IMR-90 (cell line): Measurements from ENCODE around the gene ANKDD1B. TPM values are rescaled to one million over a fixed set of nuclear protein-coding genes. Genes with fewer than 3 reads are reported as not detected.

Experiments used
- ATAC-seq: fragments of 200-7000 bp; cut with Tn5 transposase; 2 replicates; pipeline ENCODE4 v1.9.1; 2020; ENCODE audit warnings: low read depth, mild to moderate bottlenecking, moderate library complexity
- BruUV-seq: library from RNA; stranded (reverse); fragments of 400-500 nt; replicated peaks from 2 replicates; lab custom pipeline; 2021; lab: Mats Ljungman, UMichigan
- CTCF ChIA-PET: fragments of 300-600 bp; formaldehyde crosslinking; extraction: SDS; loops from one replicate; lab custom pipeline; 2021; ENCODE audit warnings: antibody characterized with exemption; lab: Yijun Ruan, JAX
- POLR2A ChIA-PET: fragments of 300-600 bp; sonication (Branson Sonifier 250); formaldehyde crosslinking; loops from one replicate; lab custom pipeline; 2022; ENCODE audit warnings: antibody characterized with exemption; ENCODE audit not compliant: unreplicated experiment; lab: Charles Lee
- DNase-seq: peaks from one replicate; pipeline ENCODE4 v3.0.0; 2013
- H2AFZ ChIP-seq: replicated peaks from 2 replicates; pipeline ENCODE3; 2013; ENCODE audit warnings: low read length, mild to moderate bottlenecking; ENCODE audit not compliant: poor library complexity
- H2AK5ac ChIP-seq: 2 replicates; pipeline ENCODE4 v1.6.1; 2013; ENCODE audit warnings: low read depth, low read length, inconsistent platforms
- H2AK9ac ChIP-seq: replicated peaks from 2 replicates; pipeline ENCODE3; 2013; ENCODE audit warnings: mild to moderate bottlenecking, low read depth, low read length, moderate library complexity; ENCODE audit not compliant: poor library complexity
- H2BK120ac ChIP-seq: 2 replicates; pipeline ENCODE4 v1.6.1; 2013; ENCODE audit warnings: low read depth, low read length, inconsistent platforms
- H2BK15ac ChIP-seq: 3 replicates; pipeline ENCODE4 v1.6.1; 2013; ENCODE audit warnings: low read depth, low read length, inconsistent platforms
- H2BK20ac ChIP-seq: 2 replicates; pipeline ENCODE4 v1.6.1; 2013; ENCODE audit warnings: low read depth, mild to moderate bottlenecking, inconsistent platforms, low read length, moderate library complexity
- H2BK5ac ChIP-seq: 2 replicates; pipeline ENCODE4 v1.6.1; 2013; ENCODE audit warnings: mild to moderate bottlenecking, low read depth, low read length, inconsistent platforms; ENCODE audit not compliant: poor library complexity, severe bottlenecking
- H3K14ac ChIP-seq: replicated peaks from 2 replicates; pipeline ENCODE4 v1.6.1; 2013; ENCODE audit warnings: low read depth, low read length, inconsistent platforms
- H3K18ac ChIP-seq: 2 replicates; pipeline ENCODE4 v1.6.1; 2013; ENCODE audit warnings: low read depth, low read length, control low read depth
- H3K23ac ChIP-seq: 2 replicates; pipeline ENCODE4 v1.6.1; 2013; ENCODE audit warnings: low read depth, low read length, inconsistent platforms
- H3K27ac ChIP-seq: 2 replicates; pipeline ENCODE4 v1.5.1; 2013; ENCODE audit warnings: mild to moderate bottlenecking, control low read depth, low read length; ENCODE audit not compliant: insufficient read depth
- H3K27me3 ChIP-seq: 2 replicates; pipeline ENCODE4 v1.6.1; 2013; ENCODE audit warnings: low read length; ENCODE audit not compliant: control insufficient read depth, insufficient read depth
- H3K36me3 ChIP-seq: 2 replicates; pipeline ENCODE4 v1.6.1; 2013; ENCODE audit warnings: low read length, mixed read lengths; ENCODE audit not compliant: control insufficient read depth, insufficient read depth
- H3K4ac ChIP-seq: 2 replicates; pipeline ENCODE4 v1.6.1; 2013; ENCODE audit warnings: low read depth, low read length, inconsistent platforms
- H3K4me1 ChIP-seq: 2 replicates; pipeline ENCODE4 v1.6.1; 2013; ENCODE audit warnings: low read length, mixed read lengths; ENCODE audit not compliant: control insufficient read depth, insufficient read depth
- H3K4me2 ChIP-seq: 2 replicates; pipeline ENCODE4 v1.6.1; 2013; ENCODE audit warnings: low read depth, mild to moderate bottlenecking, control low read depth, low read length, moderate library complexity
- H3K4me3 ChIP-seq: 2 replicates; pipeline ENCODE4 v1.5.1; 2013; ENCODE audit warnings: low read depth, mild to moderate bottlenecking, control low read depth, low read length, moderate library complexity; ENCODE audit not compliant: insufficient read depth
- H3K56ac ChIP-seq: 2 replicates; pipeline ENCODE4 v1.6.1; 2013; ENCODE audit warnings: low read length, inconsistent platforms; ENCODE audit not compliant: insufficient read depth; ENCODE audit errors: extremely low read depth
- H3K79me1 ChIP-seq, 2 experiments: 2 replicates each; pipeline ENCODE4 v1.6.1; 2013; ENCODE audit warnings: low read length in 2 of 2, inconsistent platforms in 1 of 2, low read depth in 1 of 2
- H3K9ac ChIP-seq: 2 replicates; pipeline ENCODE4 v1.6.1; 2013; ENCODE audit warnings: low read depth, low read length, control low read depth
- H3K9me1 ChIP-seq: 2 replicates; pipeline ENCODE4 v1.6.1; 2013; ENCODE audit warnings: low read length, inconsistent platforms; ENCODE audit not compliant: insufficient read depth
- H3K9me3 ChIP-seq: 2 replicates; pipeline ENCODE4 v1.6.1; 2013; ENCODE audit warnings: low read length; ENCODE audit not compliant: control insufficient read depth, insufficient read depth
- H4K20me1 ChIP-seq: 2 replicates; pipeline ENCODE4 v1.6.1; 2013; ENCODE audit warnings: low read length, inconsistent platforms; ENCODE audit not compliant: insufficient read depth
- H4K5ac ChIP-seq: 2 replicates; pipeline ENCODE4 v1.6.1; 2013; ENCODE audit warnings: mild to moderate bottlenecking, low read depth, low read length, control low read depth
- H4K8ac ChIP-seq, 2 experiments: 2 replicates each; pipeline ENCODE4 v1.6.1; 2013; ENCODE audit warnings: low read depth in 2 of 2, low read length in 2 of 2, control low read depth in 1 of 2, inconsistent platforms in 1 of 2
- H4K91ac ChIP-seq: 2 replicates; pipeline ENCODE4 v1.6.1; 2013; ENCODE audit warnings: low read depth, low read length, inconsistent platforms; ENCODE audit not compliant: insufficient read depth
- CHD1 ChIP-seq: IDR thresholded peaks from 2 replicates; pipeline ENCODE4 v1.6.1; 2012; ENCODE audit warnings: low read depth, low read length, improper control_type of control experiment
- ELK1 ChIP-seq: fragments of 150-350 bp; IDR thresholded peaks from 2 replicates; pipeline ENCODE4 v1.6.1; 2016; ENCODE audit warnings: low read depth, mild to moderate bottlenecking, low read length, moderate library complexity, borderline replicate concordance
- FOS ChIP-seq: fragments of 150-350 bp; IDR thresholded peaks from 2 replicates; pipeline ENCODE4 v1.6.1; 2016; ENCODE audit warnings: low read depth, low read length
- MXI1 ChIP-seq: IDR thresholded peaks from 2 replicates; pipeline ENCODE4 v1.6.1; 2012; ENCODE audit warnings: low read depth, mild to moderate bottlenecking, low read length, moderate library complexity, borderline replicate concordance
- NFE2L2 ChIP-seq: fragments of 150-350 bp; IDR thresholded peaks from 2 replicates; pipeline ENCODE4 v1.6.1; 2016; ENCODE audit warnings: low read depth, mild to moderate bottlenecking, low read length
- POLR2A ChIP-seq: IDR thresholded peaks from 2 replicates; pipeline ENCODE4 v1.6.1; 2012; ENCODE audit warnings: mild to moderate bottlenecking, low read depth, low read length
- RFX5 ChIP-seq: IDR thresholded peaks from 2 replicates; pipeline ENCODE4 v1.8.0; 2012; ENCODE audit warnings: low read depth, mild to moderate bottlenecking, low read length, moderate library complexity
- SMC3 ChIP-seq: fragments of 150-350 bp; IDR thresholded peaks from 2 replicates; pipeline ENCODE4 v1.6.1; 2016; ENCODE audit warnings: low read depth, mild to moderate bottlenecking, antibody characterized with exemption, low read length, moderate library complexity
- USF2 ChIP-seq: fragments of 150-350 bp; IDR thresholded peaks from 2 replicates; pipeline ENCODE4 v1.6.1; 2017; ENCODE audit warnings: mild to moderate bottlenecking, antibody characterized with exemption, low read length, low read depth
- WGBS, 2 experiments: methylation state at CpG; one replicate each; pipeline versions ENCODE4 v1.1.5 to v1.1.7; 2013; ENCODE audit warnings: missing lambda C conversion rate in 2 of 2; ENCODE audit not compliant: insufficient read length in 1 of 2; ENCODE audit errors: extremely low coverage in 2 of 2; 5-methylcytosine and 5-hydroxymethylcytosine counted together
- dilution Hi-C: fragments of 300-500 bp; cut with HindIII; formaldehyde crosslinking; loops from one replicate; pipeline ENCODE4 v1.14.3; 2018; ENCODE audit warnings: low sequenced_read_pairs; ENCODE audit not compliant: unreplicated experiment
- in situ Hi-C: fragments of 300-500 bp; cut with MboI; formaldehyde crosslinking; loops from 3 replicates; pipeline ENCODE4 v1.14.3; 2019; ENCODE audit warnings: low sequenced_read_pairs, inconsistent platforms, mixed read lengths
- intact Hi-C: fragments of 100-400 bp; cut with micrococcal nuclease; formaldehyde crosslinking; loops from 2 replicates; pipeline ENCODE4 v1.10.0; 2022
- polyA plus RNA-seq, 3 experiments: library from polyadenylated mRNA; depleted of rRNA; stranded (reverse); fragments of >200 nt; gene quantifications; 2 replicates each; pipeline ENCODE4 v1.2.3, GENCODE V29; 2012; ENCODE audit warnings: low replicate concordance in 1 of 3
- total RNA-seq: library from RNA; depleted of rRNA; stranded (reverse); fragments of >200 nt; gene quantifications from 2 replicates; pipeline ENCODE4 v1.2.3, GENCODE V29; 2012
- TF ChIP-seq, protein P1 (sequence below): conservative IDR thresholded peaks from 2 replicates; pipeline ENCODE4 v1.5.1; 2012; ENCODE audit warnings: mild to moderate bottlenecking, low read depth, low read length, improper control_type of control experiment

Gene ANKDD1B
- total and polyA plus RNA-seq, 2 of the 4 experiments (the other 2 are of a cell fraction): 0.24 TPM; not detected in 1

GRCh38 chr5:75701856-75702255, 90.6 kb downstream of the ANKDD1B start:
- BruUV-seq: no TSS peak
- Histone ChIP-seq H4K91ac (no peak overlapping the region), H3K18ac (no peak overlapping the region), H2AK9ac (no peak overlapping the region), H3K9me1 (no peaks in the 10 kb centered on the region), H3K9ac (no peak overlapping the region), H3K79me1 (peaks cover 0 to 2% of the 10 kb centered on the region in 2 experiments; a peak in 2 of 4 replicates), H3K14ac (no peak overlapping the region), H3K23ac (no peak overlapping the region), H3K27me3 (no peaks in the 10 kb centered on the region), H2BK15ac (no peak overlapping the region), H4K20me1 (no peaks in the 10 kb centered on the region), H2AK5ac (no peak overlapping the region), H3K36me3 (peaks cover 4% of the 10 kb centered on the region), H3K4me3 (no peak overlapping the region), H3K4me1 (no peaks in the 10 kb centered on the region), H2AFZ (no peak overlapping the region), H4K5ac (no peak overlapping the region), H3K4ac (no peak overlapping the region), H2BK5ac (no peak overlapping the region), H3K4me2 (no peak overlapping the region), H4K8ac (no peak overlapping the region), H2BK120ac (no peak overlapping the region), H3K27ac (no peak overlapping the region), H3K56ac (no peak overlapping the region), H3K9me3 (no peaks in the 10 kb centered on the region), H2BK20ac (no peak overlapping the region)
- DNase-seq (no peak), ATAC-seq (no peak)
- 100% methylated on average over 2 of the region's 4 CpGs; no CpG with 5 or more reads in 1 of the 2 experiments for WGBS, 2 experiments
- in situ Hi-C loops: no loop called here
- TF ChIP-seq SMC3 (no peak), CHD1 (no peak), RFX5 (no peak), POLR2A (no peak), ELK1 (no peak), USF2 (no peak), NFE2L2 (no peak), FOS (no peak), MXI1 (no peak)
- TF ChIP-seq, protein P1, sequence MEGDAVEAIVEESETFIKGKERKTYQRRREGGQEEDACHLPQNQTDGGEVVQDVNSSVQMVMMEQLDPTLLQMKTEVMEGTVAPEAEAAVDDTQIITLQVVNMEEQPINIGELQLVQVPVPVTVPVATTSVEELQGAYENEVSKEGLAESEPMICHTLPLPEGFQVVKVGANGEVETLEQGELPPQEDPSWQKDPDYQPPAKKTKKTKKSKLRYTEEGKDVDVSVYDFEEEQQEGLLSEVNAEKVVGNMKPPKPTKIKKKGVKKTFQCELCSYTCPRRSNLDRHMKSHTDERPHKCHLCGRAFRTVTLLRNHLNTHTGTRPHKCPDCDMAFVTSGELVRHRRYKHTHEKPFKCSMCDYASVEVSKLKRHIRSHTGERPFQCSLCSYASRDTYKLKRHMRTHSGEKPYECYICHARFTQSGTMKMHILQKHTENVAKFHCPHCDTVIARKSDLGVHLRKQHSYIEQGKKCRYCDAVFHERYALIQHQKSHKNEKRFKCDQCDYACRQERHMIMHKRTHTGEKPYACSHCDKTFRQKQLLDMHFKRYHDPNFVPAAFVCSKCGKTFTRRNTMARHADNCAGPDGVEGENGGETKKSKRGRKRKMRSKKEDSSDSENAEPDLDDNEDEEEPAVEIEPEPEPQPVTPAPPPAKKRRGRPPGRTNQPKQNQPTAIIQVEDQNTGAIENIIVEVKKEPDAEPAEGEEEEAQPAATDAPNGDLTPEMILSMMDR: no peak
- dilution Hi-C loops: no loop called here
- intact Hi-C loops: no loop called here
- POLR2A ChIA-PET: no interaction called here
- CTCF ChIA-PET: interaction anchor here (0.9 kb wide), 1 partner anchor 9 kb away, joined by 3 read pairs; no protein-coding TSS in a partner anchor
